Right lobe of liver (tissue), 4 donors: ENCODE data around the gene ANKRD11.

Experiments used
- CTCF ChIP-seq, 4 donors: fragments of 200-600 bp in 3 of 4; fragments of 450-650 bp in 1 of 4; IDR thresholded peaks; one replicate each; pipeline versions ENCODE4 v1.5.1 to v1.8.0; 2016 to 2022; ENCODE audit warnings: antibody characterized with exemption in 4 of 4, mild to moderate bottlenecking in 2 of 4
- POLR2A ChIP-seq: fragments of 450-650 bp; IDR thresholded peaks from one replicate; pipeline ENCODE4 v1.6.1; 2017; ENCODE audit warnings: antibody characterized with exemption, mild to moderate bottlenecking
- donor health status: DM: no; HTN: no; CAD: no.
- donor health status: DM: no; HTN: no; CAD: no.
- donor health status: DM: no; HTN: yes; CAD: no.

- TF ChIP-seq POLR2A (no peak), CTCF (IDR thresholded peaks at IDR 0.05) (no peak)
These were observed 50.7 kb downstream of the ANKRD11 start for GRCh38 chr16:89439659-89440058.
